ENCODE data around the gene SLC27A5.

The SLC27A5 gene

DNA sequence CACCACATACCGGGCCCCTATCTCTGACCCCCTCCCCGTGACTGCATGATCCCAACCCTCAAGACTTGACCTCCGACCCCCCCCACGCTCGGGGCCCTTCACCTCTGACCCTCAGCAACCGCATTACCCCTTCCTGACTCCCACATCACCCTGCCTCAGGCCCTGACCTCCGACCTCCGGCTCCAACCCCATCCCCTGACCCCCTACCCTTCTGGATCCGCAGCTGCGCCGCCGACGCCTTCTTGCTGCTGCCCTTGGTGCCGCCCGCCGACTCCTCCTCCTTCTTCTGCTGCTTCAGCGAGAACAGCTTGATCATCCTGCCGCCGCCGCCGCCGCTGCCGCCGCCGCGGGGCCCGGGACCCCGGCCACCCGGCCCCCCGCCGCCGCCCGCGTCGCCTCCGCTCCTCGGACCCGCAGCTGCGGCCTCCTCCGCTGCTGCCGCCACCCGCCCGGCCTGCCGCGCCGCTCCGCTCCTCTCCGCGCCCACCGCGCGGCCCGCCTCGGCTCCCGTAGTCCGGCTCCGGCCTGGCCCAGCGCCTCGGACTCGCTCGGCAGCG lies 46.4 kb upstream of the SLC27A5 start, which contains the start of gene UBE2M:
Gene UBE2M, minus strand, starts transcription at position 546 of the 557 bp plus-strand sequence. Its CDS starts 230 bp downstream, at position 316.
- DNase-seq (ENCODE audit: extremely low read depth, low read depth): no peak
- no peak for TF ChIP-seq CTCF (IDR thresholded peaks at IDR 0.05; ENCODE audit: low read depth, low read length, missing control alignments)

GRCh38 chr19:58557221-58558065 lies 45.7 kb upstream of the SLC27A5 start:
- peak overlapping the region; percentile 80 for H3K4me3 ChIP-seq (replicated peaks; ENCODE audit: low read depth, low read length)
- DNase-seq (ENCODE audit: extremely low read depth, low read depth): no peak
- TF ChIP-seq CTCF (IDR thresholded peaks at IDR 0.05; ENCODE audit: low read depth, low read length, missing control alignments): no peak

More for the DNA sequence above, 46.4 kb upstream of the SLC27A5 start, which contains the start of gene UBE2M:
- peak within 1 kb of the TSS; percentile 80 for H3K4me3 ChIP-seq (replicated peaks; ENCODE audit: low read depth, low read length)

DNA sequence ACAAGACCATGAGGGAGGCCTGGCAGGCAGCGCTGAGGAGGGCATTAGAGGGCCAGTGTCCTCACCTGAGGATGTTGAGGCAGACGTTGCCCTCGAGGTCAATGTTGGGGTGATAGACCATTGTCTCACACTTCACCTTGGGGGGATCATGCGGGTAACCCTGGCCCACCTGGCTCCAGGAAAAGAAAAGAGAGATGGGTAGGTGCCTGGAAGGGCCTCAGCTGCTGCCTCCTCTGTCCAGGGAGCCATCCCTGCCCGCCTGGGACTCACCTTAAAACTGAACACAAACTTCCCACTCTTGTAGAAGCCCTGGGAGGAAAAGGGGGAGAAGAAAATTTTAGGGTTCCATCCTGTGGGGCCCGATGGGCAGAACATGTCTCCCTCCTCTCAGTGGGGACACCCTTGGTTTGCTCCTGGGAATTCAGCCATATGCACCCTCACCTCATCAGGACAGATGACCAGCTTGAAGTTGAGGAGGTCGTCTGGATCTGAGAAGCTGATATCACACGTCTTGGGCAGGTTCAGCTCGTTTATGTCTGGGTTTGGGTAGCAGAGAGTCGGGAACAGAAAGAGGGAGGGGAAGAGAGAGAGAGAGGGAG lies 44.9 kb upstream of the SLC27A5 start:
- DNase-seq (ENCODE audit: extremely low read depth, low read depth): no peak
- H3K4me3 ChIP-seq (replicated peaks; ENCODE audit: low read depth, low read length): peak overlapping the region; percentile 80
- no peak for TF ChIP-seq CTCF (IDR thresholded peaks at IDR 0.05; ENCODE audit: low read depth, low read length, missing control alignments)

GRCh38 chr19:58555920-58556621 lies 44.3 kb upstream of the SLC27A5 start:
- no peak for DNase-seq (ENCODE audit: extremely low read depth, low read depth)
- H3K4me3 ChIP-seq (replicated peaks; ENCODE audit: low read depth, low read length): peak overlapping the region; percentile 80
- no peak for TF ChIP-seq CTCF (IDR thresholded peaks at IDR 0.05; ENCODE audit: low read depth, low read length, missing control alignments)

DNA sequence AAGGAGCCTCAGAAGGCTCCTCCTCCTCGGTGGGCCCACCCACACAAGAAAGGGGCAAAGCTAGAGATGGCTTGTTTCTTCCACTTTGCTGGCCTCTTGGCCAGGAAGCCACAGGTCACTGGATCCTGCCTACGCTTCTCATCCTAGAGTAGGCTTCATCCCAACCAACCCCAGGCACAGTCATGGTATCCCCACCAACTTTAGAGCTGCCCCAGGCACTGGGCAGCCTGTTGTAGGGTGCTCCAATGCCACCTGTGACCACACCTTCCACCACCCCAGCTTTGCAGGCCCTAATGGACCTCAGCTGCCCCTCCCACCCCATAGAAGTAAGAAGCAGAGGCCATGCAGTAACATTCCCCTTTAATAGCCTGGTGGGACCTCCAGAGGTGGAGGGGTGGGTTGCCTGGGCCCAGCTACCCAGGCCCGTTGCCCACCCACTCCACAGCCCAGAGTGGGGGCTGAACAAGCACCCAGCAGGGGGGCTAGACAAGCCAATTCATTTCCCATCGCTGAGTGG lies 43.6 kb upstream of the SLC27A5 start:
- DNase-seq (ENCODE audit: extremely low read depth, low read depth): no peak
- H3K4me3 ChIP-seq (replicated peaks; ENCODE audit: low read depth, low read length): peak overlapping the region; percentile 63
- TF ChIP-seq CTCF (IDR thresholded peaks at IDR 0.05; ENCODE audit: low read depth, low read length, missing control alignments): no peak

Measured in HFF-Myc (cell line).